Activated CD4-positive, alpha-beta T cell treated with anti-CD3 and anti-CD28 coated beads, Interleukin-2, amount 10 ng/mL, durations not matched to agents 7 days and 5 days (primary cell): ENCODE measurements around the gene NOXO1. TPM values are rescaled to one million over a fixed set of nuclear protein-coding genes. Genes with fewer than 3 reads are reported as not detected.

Experiments
- CTCF ChIA-PET: fragments of 350-600 bp; sonication (Branson Sonifier 250); formaldehyde crosslinking; loops from one replicate; lab custom pipeline; 2021; ENCODE audit warnings: antibody characterized with exemption; lab: Charles Lee
- POLR2A ChIA-PET: fragments of 350-600 bp; sonication (Branson Sonifier 250); formaldehyde crosslinking; loops from one replicate; lab custom pipeline; 2021; ENCODE audit warnings: antibody characterized with exemption; lab: Charles Lee
- DNase-seq: peaks from one replicate; pipeline ENCODE4 v3.0.0-alpha.2; 2020
- H3K27ac Mint-ChIP-seq: one replicate; pipeline ENCODE4 v1.8.0; 2021; ENCODE audit warnings: mild to moderate bottlenecking, moderate library complexity, mixed read lengths
- H3K27me3 Mint-ChIP-seq: one replicate; pipeline ENCODE4 v1.8.0; 2021; ENCODE audit warnings: mixed read lengths
- H3K36me3 Mint-ChIP-seq: one replicate; pipeline ENCODE4 v1.8.0; 2021; ENCODE audit warnings: low read depth, mixed read lengths
- H3K4me1 Mint-ChIP-seq: one replicate; pipeline ENCODE4 v1.8.0; 2021; ENCODE audit warnings: mixed read lengths
- H3K4me3 Mint-ChIP-seq: one replicate; pipeline ENCODE4 v1.8.0; 2021; ENCODE audit warnings: mild to moderate bottlenecking, moderate library complexity, mixed read lengths
- H3K9me3 Mint-ChIP-seq: one replicate; pipeline ENCODE4 v1.8.0; 2021; ENCODE audit warnings: mixed read lengths
- total RNA-seq, 2 experiments: library from RNA; stranded (reverse); gene quantifications; one replicate each; pipeline ENCODE4 v1.2.3, GENCODE V29; 2021

NOXO1 gene
- total RNA-seq, 2 experiments from 2014 or later = 0.87 to 0.89 TPM

- Mint-ChIP-seq H3K27me3 (peaks cover 21% of the 10 kb centered on the region), H3K4me3 (peak overlapping the region; percentile 61), H3K4me1 (peaks cover 21% of the 10 kb centered on the region), H3K36me3 (peaks cover 4% of the 10 kb centered on the region), H3K9me3 (no peaks in the 10 kb centered on the region), H3K27ac (peak overlapping the region; percentile 80)
- DNase-seq = peak; percentile 49
- ChIA-PET CTCF (interaction anchor here (1.5 kb wide), 1 partner anchor 13 kb away, joined by 3 read pairs; no protein-coding TSS in a partner anchor), POLR2A (interaction anchor here (0.6 to 1.4 kb wide), 2 partner anchors 149 to 164 kb away, joined by 3 read pairs; partner anchors contain the start of gene TRAF7)
These were observed 9.9 kb upstream of the NOXO1 start for GRCh38 chr16:1991135-1991551.

- H3K9me3 Mint-ChIP-seq = no peaks in the 10 kb centered on the region
- POLR2A ChIA-PET = no interaction called here
- peaks cover 4% of the 10 kb centered on the region for H3K36me3 Mint-ChIP-seq
- H3K4me1 Mint-ChIP-seq = peaks cover 20% of the 10 kb centered on the region
- DNase-seq = no peak
- peak overlapping the region; percentile 61 for H3K4me3 Mint-ChIP-seq
- CTCF ChIA-PET = interaction anchor here (1.5 kb wide), 1 partner anchor 13 kb away, joined by 3 read pairs; no protein-coding TSS in a partner anchor
- H3K27ac Mint-ChIP-seq = peak overlapping the region; percentile 80
- peaks cover 21% of the 10 kb centered on the region for H3K27me3 Mint-ChIP-seq
These were observed 9.3 kb upstream of the NOXO1 start for GRCh38 chr16:1990351-1991134.

GRCh38 chr16:1990101-1990350, 8.8 kb upstream of the NOXO1 start:
- ChIA-PET POLR2A (no interaction called here), CTCF (interaction anchor here (1.5 kb wide), 1 partner anchor 14 kb away, joined by 3 read pairs; no protein-coding TSS in a partner anchor)
- H3K27ac Mint-ChIP-seq = no peak overlapping the region
- H3K4me3 Mint-ChIP-seq = no peak overlapping the region
- no peak for DNase-seq
- H3K4me1 Mint-ChIP-seq = peaks cover 23% of the 10 kb centered on the region
- peaks cover 4% of the 10 kb centered on the region for H3K36me3 Mint-ChIP-seq
- peaks cover 21% of the 10 kb centered on the region for H3K27me3 Mint-ChIP-seq
- H3K9me3 Mint-ChIP-seq = no peaks in the 10 kb centered on the region

GRCh38 chr16:1989209-1990100, 8.2 kb upstream of the NOXO1 start, which contains the start of gene SYNGR3:
TSS of gene SYNGR3 (plus strand) at chr16:1989970. CDS start at chr16:1990103, 133 bp downstream.
- Mint-ChIP-seq H3K36me3 (peaks cover 4% of the 10 kb centered on the region), H3K4me1 (peaks cover 27% of the 10 kb centered on the region), H3K27me3 (peaks cover 21% of the 10 kb centered on the region), H3K9me3 (no peaks in the 10 kb centered on the region), H3K27ac (no peak within 1 kb of the TSS), H3K4me3 (peak within 1 kb of the TSS; percentile 61)
- CTCF ChIA-PET = no interaction called here
- POLR2A ChIA-PET = no interaction called here
- DNase-seq = no peak

GRCh38 chr16:1987198-1987597, 5.9 kb upstream of the NOXO1 start:
- Mint-ChIP-seq H3K9me3 (no peaks in the 10 kb centered on the region), H3K27me3 (peaks cover 32% of the 10 kb centered on the region), H3K4me3 (no peak overlapping the region), H3K4me1 (peaks cover 29% of the 10 kb centered on the region), H3K27ac (no peak overlapping the region), H3K36me3 (peaks cover 4% of the 10 kb centered on the region)
- no peak for DNase-seq
- ChIA-PET POLR2A (no interaction called here), CTCF (interaction anchor here (0.6 to 1.5 kb wide), 2 partner anchors 17 to 920 kb away, joined by 3 to 4 read pairs; no protein-coding TSS in a partner anchor)

- ChIA-PET POLR2A (no interaction called here), CTCF (interaction anchor here (1.3 kb wide), 1 partner anchor 18 kb away, joined by 3 read pairs; no protein-coding TSS in a partner anchor)
- DNase-seq = no peak
- Mint-ChIP-seq H3K36me3 (peaks cover 4% of the 10 kb centered on the region), H3K27ac (peak overlapping the region; percentile 74), H3K27me3 (peaks cover 39% of the 10 kb centered on the region), H3K4me1 (peaks cover 21% of the 10 kb centered on the region), H3K4me3 (peak overlapping the region; percentile 80), H3K9me3 (no peaks in the 10 kb centered on the region)
These were observed 4.3 kb upstream of the NOXO1 start for GRCh38 chr16:1985466-1986150.

- Mint-ChIP-seq H3K27ac (peak overlapping the region; percentile 74), H3K4me1 (peaks cover 21% of the 10 kb centered on the region), H3K4me3 (peak overlapping the region; percentile 80), H3K27me3 (peaks cover 45% of the 10 kb centered on the region), H3K36me3 (peaks cover 4% of the 10 kb centered on the region), H3K9me3 (no peaks in the 10 kb centered on the region)
- DNase-seq = no peak
- ChIA-PET CTCF (interaction anchor here (1.0 to 1.4 kb wide), 3 partner anchors 10 to 20 kb away, joined by 3 to 7 read pairs (median 4); partner anchors contain the start of gene RPS2), POLR2A (interaction anchor here (0.6 kb wide), 1 partner anchor 20 kb away, joined by 4 read pairs; the partner anchor contains the start of gene RPS2)
These were observed 3.3 kb upstream of the NOXO1 start for GRCh38 chr16:1984347-1985225.

GRCh38 chr16:1983544-1984346, 2.5 kb upstream of the NOXO1 start, which contains the start of gene GFER:
TSS of gene GFER (plus strand) at chr16:1984193. CDS start at chr16:1984219, 26 bp downstream.
- peaks cover 18% of the 10 kb centered on the region for H3K4me1 Mint-ChIP-seq
- peak within 1 kb of the TSS; percentile 80 for H3K4me3 Mint-ChIP-seq
- peaks cover 37% of the 10 kb centered on the region for H3K27me3 Mint-ChIP-seq
- H3K27ac Mint-ChIP-seq = peak within 1 kb of the TSS; percentile 74
- peak; percentile 64 for DNase-seq
- ChIA-PET POLR2A (interaction anchor here (0.6 kb wide), 1 partner anchor 19 kb away, joined by 4 read pairs; the partner anchor contains the start of gene RPS2), CTCF (interaction anchor here (1.0 to 1.4 kb wide), 3 partner anchors 11 to 19 kb away, joined by 3 to 7 read pairs (median 4); partner anchors contain the start of gene RPS2)
- H3K9me3 Mint-ChIP-seq = no peaks in the 10 kb centered on the region
- H3K36me3 Mint-ChIP-seq = peaks cover 6% of the 10 kb centered on the region

- H3K36me3 Mint-ChIP-seq = peaks cover 6% of the 10 kb centered on the region
- CTCF ChIA-PET = interaction anchor here (1.0 to 1.4 kb wide), 3 partner anchors 11 to 157 kb away, joined by 3 to 4 read pairs (median 3); partner anchors contain the start of gene TBL3
- no peaks in the 10 kb centered on the region for H3K9me3 Mint-ChIP-seq
- H3K4me1 Mint-ChIP-seq = peaks cover 16% of the 10 kb centered on the region
- no peak for DNase-seq
- peaks cover 33% of the 10 kb centered on the region for H3K27me3 Mint-ChIP-seq
- peak overlapping the region; percentile 73 for H3K27ac Mint-ChIP-seq
- POLR2A ChIA-PET = no interaction called here
- peak overlapping the region; percentile 80 for H3K4me3 Mint-ChIP-seq
These were observed 1.8 kb upstream of the NOXO1 start for GRCh38 chr16:1982991-1983543.

GRCh38 chr16:1982013-1982433, 754 bp upstream of the NOXO1 start:
- no peak for DNase-seq
- Mint-ChIP-seq H3K4me3 (no peak overlapping the region), H3K4me1 (peaks cover 16% of the 10 kb centered on the region), H3K9me3 (no peaks in the 10 kb centered on the region), H3K27me3 (peaks cover 31% of the 10 kb centered on the region), H3K27ac (peak overlapping the region; percentile 31), H3K36me3 (peaks cover 6% of the 10 kb centered on the region)
- CTCF ChIA-PET = interaction anchor here (0.9 to 2.0 kb wide), 4 partner anchors 10 to 158 kb away, joined by 3 to 7 read pairs (median 4); partner anchors contain the start of genes MSRB1 and TBL3
- POLR2A ChIA-PET = no interaction called here
